GM12892 (cell line): ENCODE measurements around the gene RALGAPA2.
"Not testable (repeated sequence)": the region's sequence is repeated elsewhere in the genome, so short reads cannot be mapped to it uniquely, and the experiment has no call there.

Experiments
- POLR2A ChIP-seq: IDR thresholded peaks from 2 replicates; pipeline ENCODE4 v1.6.1; 2011; ENCODE audit warnings: low read depth, low read length, control low read depth
- POLR2AphosphoS5 ChIP-seq: IDR thresholded peaks from 2 replicates; pipeline ENCODE4 v1.6.1; 2011; ENCODE audit warnings: low read depth, low read length, control low read depth
- TAF1 ChIP-seq: IDR thresholded peaks from 2 replicates; pipeline ENCODE4 v1.6.1; 2011; ENCODE audit warnings: low read depth, mild to moderate bottlenecking, control low read depth, low read length, borderline replicate concordance

DNA sequence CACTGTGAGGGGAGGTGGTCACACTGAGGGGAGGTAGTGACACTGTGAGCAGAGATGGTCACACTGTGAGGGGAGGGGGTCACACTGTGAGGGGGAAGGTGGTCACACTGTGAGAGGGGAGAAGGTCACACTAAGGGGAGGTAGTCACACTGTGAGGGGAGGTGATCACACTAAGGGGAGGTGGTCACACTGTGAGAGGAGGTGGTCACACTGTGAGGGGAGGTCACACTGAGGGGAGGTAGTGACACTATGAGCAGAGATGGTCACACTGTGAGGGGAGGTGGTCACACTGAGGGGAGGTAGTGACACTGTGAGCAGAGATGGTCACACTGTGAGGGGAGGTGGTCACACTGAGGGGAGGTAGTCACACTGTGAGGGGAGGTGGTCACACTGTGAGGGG is 356.9 kb downstream of the RALGAPA2 start:
- not testable (repeated sequence) for TF ChIP-seq POLR2AphosphoS5, POLR2A, TAF1
